ENCODE measurements around the gene WWTR1.

WWTR1 gene

DNA sequence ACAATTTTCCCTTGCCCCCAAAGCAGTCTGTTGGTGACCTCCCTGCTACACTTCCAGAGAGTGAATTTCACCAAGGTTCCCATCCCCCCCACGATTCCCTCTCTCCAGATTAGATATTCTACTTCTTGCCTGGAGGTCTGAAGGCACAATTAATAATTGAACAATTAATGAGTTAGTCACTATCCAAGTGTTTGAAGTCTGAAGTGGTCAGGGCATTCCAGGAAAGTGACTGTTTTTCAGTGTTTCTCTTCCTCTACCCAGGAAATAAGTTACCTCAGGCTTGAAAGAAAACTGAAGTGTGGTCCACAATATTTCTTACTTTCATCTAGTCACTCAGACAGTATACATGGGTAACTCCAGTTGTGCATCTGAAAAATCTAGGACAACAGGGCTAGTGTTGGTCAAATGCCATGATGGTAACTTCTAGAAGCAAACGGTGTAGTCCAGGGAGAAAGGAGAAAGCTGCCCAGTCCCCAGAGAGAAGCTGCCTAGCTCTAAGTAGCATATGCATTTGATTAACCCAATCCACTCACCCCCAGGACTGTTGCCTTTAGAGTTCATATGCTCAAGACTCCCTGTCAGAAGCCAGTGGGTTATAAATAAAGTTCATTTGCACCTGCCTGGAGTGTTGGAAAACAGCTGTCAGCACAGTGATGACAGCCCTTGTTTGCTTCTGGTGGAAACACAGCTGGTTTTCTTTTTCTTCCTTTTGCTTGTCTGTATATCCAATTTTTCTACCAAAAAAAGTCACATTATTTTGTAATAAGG is 185.6 kb downstream of the WWTR1 start:
- ATAC-seq = no peak
- DNase-seq = no peak

DNA sequence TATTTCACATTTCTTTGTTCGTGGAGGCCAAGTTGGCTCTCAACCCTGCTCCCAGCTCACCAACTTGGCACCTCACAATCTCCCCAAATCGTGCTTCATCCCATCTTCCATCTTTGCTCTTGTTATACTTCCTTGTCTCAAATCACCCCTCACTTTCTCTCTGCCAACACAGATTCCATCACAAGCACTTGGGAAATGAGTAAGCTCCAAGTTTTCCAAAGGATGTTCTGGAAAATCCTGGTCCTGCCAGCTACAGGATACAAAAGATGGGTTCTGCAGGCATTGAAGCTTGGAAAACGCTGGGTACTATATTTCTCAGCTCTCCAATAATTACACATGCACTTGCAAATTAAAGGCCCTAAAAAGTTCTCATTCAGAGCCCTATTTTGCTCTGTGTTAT is 187.4 kb downstream of the WWTR1 start:
- DNase-seq = no peak
- ATAC-seq = no peak

DNA sequence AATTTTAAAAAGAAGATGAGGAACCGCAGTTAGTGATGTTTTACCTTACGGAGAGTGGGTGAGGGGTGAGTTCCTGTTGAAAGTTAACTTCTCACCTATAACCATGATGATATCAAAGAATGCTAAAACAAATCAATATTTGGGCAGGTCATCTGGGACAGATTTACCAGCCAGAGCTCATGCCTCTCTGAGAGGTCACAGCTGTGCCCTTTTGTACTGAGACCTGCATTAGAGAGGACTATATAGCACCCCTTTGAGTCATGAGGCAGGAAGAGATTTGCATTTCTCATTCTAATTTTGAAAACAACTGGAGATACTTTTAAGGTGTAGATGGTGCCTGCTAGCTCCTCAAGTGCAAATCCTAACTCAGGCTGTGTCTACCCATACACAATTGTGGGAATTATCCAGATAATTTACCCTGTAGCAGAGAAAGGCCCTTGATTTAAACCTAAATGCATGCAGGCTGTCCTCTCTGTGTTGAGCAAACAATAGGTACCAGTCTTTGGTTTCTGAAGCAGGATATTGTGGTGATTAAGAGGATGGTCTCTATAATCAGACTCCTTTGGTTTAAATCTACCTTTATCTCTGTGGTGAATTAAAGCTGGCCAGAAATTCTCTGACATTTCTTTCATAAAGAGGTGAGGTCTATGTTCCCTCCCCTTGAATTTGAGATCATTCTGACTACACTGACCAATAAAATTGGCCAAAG is 189.2 kb downstream of the WWTR1 start:
- no peak for DNase-seq
- ATAC-seq = no peak

Data from stimulated activated naive CD8-positive, alpha-beta T cell treated with anti-CD3 and anti-CD28 coated beads, Interleukin-15, Interleukin-2, amounts not matched to agents 100 U/mL and 50 U/mL, for 24 hours (primary cell).